SKM-1 treated with dmso at 0.1 percent for 144 hours (cell line): Measurements from ENCODE around the gene ZC3H12A.
A peak's percentile ranks its signal among the peaks of the same experiment; 100 is the strongest.

Source experiments
- DNase-seq: peaks from one replicate; lab custom pipeline; 2025; ENCODE audit not compliant: unreplicated experiment; lab: John Stamatoyannopoulos, UW

ZC3H12A gene

DNA sequence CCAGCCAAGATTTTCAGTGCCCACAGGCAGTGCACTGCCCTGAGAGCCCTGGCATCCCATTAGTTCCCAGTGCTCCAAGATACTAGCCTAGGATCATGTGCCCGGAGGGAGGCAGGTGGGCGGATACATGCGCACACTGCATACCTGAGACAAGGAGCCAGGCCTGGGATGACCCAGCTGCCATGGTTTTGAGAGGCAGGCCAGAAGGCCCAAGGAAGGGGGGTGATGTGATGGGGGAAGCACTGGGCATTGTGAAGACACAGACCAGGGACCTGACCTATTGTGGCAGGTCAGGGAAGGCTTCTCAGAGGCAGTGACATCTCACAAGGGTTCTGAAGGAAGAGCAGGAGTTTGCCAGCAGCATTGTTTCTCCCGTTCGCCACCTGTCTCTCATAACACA lies 3.6 kb downstream of the ZC3H12A start:
- DNase-seq, result no peak

DNA sequence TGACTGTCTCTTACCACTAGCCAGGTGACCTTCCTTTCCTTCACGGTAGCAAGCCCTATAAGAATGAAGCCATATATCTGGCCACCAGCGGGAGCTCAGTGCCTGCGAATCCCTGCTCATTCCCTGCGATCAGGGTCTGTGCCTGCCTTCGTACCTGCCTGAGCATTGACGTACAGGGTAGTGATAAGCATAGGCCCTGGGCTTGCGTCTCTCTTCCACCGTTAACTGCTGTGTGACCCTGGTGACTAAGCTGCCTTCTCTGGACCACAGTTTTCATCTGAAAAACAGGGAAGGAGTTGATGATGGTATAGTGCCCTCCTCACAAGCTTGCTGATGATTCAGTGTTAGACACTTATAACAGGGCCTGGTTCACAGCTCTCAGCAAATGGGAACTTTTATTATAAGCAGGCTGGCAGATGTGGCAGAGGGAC lies 4.1 kb downstream of the ZC3H12A start:
- no peak for DNase-seq

DNA sequence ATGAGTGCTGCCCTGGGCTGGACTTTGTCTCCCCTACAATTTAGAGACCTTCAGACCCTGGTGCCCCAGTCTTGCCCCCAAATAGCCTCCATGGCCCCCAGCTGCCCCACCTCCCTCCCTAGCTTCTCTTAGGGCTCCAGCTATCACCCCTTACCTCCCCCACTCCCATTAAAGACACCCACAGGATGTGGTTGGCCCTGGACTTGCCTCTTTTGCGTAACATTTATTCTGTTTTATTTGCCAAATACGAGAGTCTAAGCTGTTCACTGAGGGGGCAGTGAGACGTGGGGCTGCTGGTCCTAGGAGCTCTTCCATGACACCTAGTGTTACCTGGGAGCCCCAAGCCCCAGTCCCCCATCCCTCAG lies 4.5 kb downstream of the ZC3H12A start:
- DNase-seq, result peak; percentile 40

DNA sequence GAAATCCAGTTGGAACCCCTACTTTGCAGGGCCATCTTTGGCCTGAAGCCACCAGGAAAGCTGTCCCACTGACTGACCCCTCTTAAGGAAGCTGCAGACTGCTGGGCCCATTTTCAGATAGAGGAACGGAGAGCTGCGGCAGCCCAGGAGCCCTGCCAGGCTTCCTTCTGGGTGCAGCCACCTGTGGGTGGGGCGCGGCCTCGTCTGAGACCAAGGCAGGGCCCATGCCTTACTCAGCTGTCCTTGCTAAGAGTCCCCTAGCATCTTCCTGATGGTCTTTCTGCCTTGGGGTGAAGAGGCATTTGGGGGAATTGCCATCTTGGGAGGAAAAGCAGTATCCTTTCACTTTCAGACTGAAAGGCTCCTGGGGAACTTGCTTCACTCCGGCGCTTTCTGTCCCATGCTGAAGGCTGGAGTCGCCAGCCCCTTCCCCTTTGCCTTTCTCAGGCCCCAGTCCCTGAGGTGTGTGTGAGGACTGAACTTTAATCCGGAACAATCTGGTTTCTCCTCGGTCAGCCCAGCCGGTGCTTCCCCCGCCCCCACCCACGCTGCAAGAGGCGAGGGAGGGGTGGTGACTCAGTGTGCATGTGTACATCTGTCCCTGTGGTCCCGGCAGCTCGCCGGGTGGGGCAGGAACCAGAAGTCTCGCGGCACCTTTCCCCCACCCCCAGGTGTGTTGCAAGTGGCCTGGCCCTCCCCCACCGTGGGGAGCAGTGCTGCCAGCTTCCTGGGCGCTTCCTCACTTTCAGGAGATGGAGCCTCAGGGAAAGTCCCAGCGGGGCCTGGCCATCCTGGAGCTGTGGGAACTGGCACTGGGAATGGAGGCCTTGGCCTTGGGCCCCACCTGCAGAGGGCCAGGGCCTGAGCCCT lies 5.1 kb downstream of the ZC3H12A start:
- DNase-seq, result peak; percentile 85

DNA sequence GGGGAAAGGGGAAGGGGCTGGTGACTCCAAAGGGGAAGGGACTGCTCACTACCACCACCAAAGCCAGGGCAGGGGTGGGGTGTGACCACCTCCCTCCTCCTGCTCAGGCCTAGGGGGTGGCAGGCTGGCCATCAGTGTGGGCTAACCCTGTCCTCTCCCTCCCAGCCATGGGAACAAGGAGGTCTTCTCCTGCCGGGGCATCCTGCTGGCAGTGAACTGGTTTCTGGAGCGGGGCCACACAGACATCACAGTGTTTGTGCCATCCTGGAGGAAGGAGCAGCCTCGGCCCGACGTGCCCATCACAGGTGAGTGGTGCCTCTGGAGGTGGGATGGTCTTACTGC lies 5.7 kb downstream of the ZC3H12A start:
- DNase-seq, result no peak

DNA sequence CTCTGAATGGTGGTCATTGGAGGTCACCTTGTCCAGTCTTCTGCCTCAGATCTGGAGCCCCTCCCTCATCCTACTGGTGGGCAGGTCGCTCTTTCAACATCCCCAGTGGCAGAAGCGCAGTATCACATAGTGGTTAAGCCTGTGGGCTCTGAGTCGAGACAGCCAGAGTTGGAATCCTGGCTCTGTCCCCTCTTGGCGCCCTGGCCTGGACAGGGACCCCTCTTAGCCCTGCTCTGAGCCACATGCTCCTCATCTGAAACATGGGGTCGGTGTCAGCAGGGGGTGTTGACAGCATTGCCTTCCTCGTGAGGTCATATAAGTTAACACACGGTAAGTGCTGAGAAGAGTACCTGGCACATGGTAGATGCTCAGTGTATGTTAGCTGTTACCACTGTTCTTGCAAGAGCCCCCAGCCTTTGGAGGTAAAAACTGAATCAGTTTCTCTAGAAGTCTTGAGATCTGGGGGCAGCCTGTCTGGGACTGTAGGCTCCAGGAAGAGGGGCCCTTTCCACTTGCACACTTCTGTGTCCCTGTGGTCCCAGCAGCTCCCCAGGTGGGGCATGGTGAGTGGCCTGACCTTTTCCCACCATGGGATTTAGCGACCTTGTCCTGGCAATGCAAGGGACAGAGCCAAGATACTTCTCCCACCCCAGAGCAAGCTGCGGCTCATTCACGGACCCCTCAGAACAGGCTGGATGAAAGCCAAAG lies 6.4 kb downstream of the ZC3H12A start:
- DNase-seq, result no peak

DNA sequence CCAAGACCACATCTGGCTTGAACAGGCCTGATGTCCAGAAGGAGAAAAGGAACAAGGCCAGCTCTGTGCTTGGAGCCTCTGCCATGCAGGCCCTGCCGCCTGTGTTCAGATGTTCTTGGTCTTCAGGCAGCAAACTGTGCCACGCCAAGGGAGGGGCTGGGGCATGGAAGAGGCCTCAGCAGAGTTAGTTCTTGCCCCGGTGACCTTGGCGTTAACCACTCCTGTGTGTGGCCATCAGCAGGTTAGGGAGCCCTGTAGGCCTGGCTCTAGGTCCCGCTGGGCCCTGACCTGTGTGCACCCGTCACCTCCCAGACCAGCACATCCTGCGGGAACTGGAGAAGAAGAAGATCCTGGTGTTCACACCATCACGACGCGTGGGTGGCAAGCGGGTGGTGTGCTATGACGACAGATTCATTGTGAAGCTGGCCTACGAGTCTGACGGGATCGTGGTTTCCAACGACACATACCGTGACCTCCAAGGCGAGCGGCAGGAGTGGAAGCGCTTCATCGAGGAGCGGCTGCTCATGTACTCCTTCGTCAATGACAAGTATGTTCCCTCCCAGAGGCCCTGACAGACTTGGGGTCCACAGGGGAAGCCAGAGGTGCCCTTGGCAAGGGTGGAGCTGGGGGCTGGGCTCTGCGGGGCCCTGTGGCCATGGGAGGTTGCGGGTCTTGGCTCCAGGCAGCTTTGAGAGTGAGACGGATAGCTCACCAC lies 7.1 kb downstream of the ZC3H12A start:
- no peak for DNase-seq

DNA sequence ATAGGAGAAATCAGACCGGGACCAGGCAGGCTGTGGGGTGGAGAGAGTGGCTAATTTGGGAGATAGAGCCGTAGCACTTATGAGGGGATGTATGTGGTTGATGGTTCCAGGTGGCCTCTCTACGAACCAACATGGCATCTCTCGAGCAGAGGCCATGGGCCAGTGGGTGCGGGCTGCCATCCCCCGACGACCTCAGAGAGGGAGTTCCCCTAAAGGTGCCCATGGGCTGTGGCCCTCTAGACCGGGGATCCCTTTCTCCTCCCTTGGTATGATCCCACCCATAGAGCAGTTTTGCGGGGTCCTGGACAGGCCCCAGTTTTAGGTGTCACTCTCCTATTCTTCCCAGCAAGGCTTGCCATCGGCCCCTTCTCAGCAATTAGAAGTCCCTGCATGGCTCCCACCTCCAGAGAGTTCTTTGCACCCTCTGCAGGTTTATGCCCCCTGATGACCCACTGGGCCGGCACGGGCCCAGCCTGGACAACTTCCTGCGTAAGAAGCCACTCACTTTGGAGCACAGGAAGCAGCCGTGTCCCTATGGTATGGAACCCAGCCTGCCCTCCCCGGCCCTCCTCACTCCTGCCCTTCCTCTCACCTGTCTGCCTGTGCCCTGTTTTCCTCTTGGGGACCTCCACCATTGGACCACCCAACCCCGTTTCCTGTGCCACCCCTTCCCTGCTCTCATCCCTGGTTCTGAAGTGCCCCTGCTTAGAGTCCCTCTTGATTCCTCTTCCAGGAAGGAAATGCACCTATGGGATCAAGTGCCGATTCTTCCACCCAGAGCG lies 7.8 kb downstream of the ZC3H12A start:
- no peak for DNase-seq

DNA sequence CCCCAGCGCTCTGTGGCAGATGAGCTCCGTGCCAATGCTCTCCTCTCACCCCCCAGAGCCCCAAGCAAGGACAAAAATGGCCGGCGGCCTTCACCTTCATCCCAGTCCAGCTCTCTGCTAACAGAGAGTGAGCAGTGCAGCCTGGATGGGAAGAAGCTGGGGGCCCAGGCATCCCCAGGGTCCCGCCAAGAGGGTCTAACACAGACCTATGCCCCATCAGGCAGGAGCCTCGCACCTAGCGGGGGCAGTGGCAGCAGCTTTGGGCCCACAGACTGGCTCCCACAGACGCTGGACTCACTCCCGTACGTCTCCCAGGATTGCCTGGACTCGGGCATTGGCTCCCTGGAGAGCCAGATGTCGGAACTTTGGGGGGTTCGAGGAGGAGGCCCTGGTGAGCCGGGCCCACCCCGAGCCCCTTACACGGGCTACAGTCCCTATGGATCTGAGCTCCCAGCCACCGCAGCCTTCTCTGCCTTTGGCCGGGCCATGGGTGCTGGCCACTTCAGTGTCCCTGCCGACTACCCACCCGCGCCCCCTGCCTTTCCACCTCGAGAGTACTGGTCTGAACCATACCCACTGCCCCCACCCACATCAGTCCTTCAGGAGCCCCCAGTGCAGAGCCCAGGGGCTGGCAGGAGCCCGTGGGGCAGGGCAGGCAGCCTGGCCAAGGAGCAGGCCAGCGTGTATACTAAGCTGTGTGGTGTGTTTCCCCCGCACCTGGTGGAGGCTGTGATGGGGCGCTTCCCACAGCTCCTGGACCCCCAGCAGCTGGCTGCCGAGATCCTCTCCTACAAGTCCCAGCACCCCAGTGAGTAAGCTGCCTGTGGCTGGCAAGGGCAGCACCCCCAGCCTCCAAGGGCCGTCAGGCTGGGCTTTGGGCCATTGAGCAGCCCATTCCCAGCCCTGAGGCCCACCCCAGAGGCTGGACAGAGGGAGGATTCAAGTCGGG lies 8.7 kb downstream of the ZC3H12A start:
- no peak for DNase-seq

DNA sequence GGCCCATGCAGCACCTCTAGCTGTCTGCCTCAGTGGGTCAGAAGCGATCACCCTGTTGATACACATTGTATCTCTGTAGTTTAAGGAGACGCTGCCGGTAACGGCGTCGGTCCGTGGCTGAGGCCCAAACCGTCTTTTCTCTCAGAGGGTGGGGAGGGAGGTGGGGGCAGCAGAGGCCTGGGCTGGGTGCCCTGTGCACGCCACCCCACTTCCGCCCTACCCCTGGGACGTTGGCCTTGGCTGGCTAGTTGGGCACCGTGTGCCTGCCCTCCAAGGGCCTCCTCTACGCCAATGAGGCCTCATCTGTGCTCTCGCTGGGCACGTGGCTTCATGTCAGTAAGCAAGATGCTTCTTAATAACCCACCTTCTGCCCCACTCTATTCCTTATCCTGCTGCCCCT lies 9.4 kb downstream of the ZC3H12A start:
- no peak for DNase-seq

DNA sequence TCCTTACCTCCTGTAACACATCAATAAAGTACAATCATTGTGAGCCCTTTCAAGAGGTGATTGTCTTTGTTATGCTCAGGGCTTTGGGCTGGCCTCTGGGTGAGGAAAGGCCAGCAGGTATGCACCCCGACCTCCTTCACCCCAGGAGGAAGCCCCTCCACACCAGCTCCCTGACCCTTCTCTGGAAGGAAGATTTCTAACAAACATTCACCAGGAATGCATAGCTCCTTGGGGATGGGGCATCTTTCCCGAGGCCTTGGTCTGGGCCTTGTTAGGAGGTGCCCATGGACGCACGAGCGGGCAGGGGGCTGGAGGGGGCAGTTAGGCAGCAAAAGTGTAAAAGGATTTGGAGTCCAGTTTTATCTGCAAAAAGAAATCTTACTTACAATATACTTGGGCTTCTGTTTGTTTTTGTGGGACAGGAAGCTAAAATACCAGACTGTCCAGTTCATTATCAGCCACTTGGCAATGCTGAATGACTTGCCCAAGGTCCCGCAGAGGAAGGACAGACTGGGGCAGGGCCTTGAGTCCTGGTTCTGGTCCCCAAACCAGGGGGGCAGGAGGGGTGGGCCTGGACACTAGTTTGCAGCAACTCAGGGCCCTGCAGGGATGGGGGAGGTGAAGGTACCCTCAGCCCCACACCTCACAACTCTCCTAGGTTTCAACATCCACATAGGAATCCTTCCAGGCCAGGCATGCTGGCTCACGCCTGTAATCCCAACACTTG lies 10.1 kb downstream of the ZC3H12A start:
- DNase-seq, result no peak

DNA sequence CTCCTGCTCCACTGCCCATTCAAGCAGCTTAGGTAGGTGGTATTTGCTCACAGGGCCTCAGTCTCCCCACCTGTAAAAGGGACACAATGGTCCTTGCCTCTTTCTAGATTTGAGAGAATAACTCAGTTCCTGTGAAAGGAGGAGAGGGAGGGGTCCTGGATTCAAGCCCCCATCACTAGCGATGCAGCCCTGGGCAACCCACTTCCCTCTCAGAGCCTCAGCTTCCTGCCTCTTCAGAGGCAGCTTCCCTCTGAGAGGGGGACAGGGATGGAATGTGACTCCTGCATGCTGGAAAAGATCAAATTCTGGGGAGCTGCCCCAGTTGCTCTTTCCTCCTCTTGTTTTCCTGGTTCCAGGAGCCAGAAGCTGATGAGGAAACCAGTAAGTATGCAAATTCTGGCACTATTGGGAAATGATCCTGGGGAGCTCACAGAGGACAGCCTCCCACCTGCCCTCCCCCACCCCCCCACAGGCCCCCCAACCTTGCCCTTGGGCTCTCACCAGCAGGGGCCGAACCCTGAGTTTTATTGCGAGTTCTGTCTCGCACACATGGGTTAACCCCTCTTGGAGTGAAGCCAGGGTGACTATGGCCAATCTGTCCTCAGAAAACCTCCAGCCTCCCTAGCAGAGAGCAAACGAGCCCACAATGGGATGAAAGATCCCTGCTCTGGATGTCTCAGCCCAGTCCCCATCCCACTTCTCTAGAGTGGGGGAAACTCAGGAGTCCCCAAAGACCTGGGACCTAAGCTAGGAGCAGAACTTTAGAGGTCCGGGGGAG lies 11.7 kb downstream of the ZC3H12A start:
- DNase-seq, result no peak

DNA sequence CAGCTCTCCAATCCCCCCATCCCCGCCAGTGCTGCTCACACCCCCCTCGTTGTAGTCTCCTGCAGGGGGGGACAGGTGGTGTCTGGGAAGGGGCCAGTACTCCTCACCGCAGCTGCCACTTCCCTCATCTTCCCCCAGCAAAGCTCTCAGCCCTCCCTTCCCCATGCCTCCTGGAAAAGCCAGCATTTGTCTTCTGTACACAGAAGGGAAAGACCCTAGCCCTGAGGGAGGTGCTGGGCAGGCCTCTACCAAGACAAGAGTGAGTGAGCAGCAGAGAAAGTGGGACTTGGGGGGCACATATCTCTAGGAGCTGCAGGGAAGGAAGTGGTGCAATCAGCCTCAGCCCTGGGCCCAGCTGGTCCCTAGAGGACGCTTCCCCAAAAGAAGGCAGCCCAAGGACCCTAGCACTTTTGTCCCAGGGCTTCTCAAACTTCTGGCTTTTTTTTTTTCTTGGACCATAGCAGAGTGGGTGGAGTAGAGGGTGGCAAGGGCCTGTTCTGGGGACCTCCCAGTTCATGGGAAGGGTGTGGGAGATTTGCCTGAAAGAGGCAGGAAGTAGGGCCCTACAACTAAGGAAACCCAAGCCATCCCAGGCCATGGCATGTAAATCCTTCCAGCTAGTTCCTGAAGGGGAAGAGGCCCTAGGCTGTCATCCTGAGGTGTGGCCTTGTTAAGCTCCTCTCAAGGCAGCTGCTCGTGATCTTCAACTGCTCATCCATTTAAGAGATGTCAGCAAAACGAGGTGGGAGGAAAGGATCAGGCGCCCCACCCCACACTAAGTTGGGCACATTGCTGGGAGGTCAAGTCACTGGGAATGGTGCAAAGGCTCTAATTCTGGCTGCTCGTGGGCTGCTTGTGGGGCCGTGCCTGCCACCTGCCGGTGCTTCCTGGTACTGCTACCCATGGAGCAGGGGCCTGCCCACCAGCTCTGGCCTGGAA lies 12.6 kb downstream of the ZC3H12A start:
- peak; percentile 56 for DNase-seq

DNA sequence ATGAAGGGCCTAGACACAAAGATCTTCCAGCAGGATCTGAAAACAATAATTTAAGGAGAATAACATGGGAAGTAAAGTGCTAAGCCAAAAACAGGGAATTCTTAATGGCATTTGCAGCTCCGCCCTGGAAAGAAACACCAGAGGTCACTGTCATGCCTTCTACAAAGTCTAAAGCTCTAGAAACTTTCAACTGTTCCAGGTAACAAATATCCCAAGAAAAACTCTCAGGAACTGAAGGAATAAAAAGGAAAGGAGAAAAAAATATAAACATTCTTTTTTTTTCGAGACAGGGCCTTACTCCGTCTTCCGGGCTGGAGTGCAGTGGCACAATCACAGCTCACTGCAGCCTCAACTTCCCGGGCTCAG lies 13.2 kb downstream of the ZC3H12A start:
- no peak for DNase-seq

DNA sequence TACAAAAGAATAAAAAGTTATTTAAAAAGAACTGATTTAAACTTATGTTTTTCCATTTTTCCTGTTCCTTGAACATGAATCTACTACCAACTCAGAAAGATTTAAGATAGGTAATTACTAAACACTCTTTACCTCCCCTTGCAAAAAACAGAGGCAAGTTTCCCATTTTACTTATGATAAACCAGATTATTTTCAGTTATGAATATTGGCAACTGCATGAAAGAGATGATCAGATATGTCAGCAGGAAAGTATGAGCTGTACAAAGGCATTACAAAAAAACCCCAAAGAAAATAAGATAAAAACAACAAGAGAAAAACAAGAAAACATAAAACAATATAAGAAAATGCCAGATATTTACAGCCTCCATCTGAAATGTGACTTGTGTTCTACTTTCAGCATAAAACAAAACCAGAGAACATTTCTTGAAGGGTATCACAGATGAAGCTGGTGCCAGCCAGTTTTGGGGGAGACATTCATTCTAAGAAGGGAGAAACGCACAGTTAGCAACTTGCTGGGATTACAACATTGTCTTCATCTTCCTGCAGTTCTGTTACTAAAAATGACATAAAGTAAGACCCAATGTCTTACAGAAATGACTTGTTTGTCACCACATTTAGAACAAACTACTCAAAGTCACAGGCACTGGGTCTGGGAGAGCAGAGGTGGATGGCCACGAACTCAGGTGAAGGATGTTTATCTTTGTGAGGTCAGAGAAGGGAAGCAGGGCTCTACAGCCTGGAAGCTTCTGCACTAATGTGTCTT lies 19.1 kb downstream of the ZC3H12A start:
- DNase-seq, result no peak

DNA sequence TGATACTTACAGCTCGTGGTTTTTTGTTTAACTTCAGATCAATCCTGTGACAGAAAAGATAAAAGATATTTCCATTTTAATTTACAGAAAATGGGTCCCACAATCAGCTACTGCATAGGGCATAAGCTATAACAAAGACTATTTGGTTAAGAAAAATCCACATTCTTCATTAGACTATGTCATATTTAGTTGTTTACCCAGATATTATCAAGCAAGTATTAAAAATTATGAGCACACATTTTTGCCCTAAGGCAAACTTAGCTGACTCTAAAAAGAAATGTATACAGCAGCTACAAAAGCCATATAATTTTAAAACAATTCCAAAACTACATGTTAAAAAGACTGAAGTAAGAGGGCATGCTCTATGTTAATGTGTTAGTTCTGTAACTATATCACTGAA lies 21.5 kb downstream of the ZC3H12A start:
- DNase-seq, result no peak

DNA sequence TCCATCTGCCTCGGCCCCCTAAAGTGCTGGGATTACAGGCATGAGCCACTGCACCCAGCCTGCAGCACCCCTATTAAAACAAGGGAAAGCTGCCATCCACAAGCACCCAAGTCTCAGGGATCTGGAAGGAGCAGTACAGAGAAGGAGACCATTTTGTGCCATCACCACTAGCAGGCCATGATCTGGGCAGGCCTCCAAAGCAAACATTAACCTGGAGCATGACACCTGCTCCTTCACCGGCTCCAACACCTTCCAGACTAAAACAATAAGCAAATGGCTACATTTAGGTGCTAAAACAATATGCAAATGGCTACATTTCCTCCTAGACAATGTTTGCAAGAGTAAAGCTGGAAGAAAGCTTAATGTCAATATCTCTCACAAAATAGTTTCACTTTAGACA lies 23.5 kb downstream of the ZC3H12A start:
- DNase-seq, result no peak
